ENCODE measurements around the gene RPL13A.

Gene RPL13A

GRCh38 chr19:49506575-49507105 lies 19.2 kb downstream of the RPL13A start:
- Mint-ChIP-seq H3K4me3 (no peak overlapping the region), H3K27me3 (no peaks in the 10 kb centered on the region), H3K4me1 (peaks cover 37% of the 10 kb centered on the region), H3K27ac (peak overlapping the region in 1 of 2 donors; percentile 71), H3K9me3 (no peaks in the 10 kb centered on the region)
- DNase-seq (peak; percentile 74 to 76), ATAC-seq (peak; percentile 89)

- ATAC-seq (no peak), DNase-seq (no peak)
- Mint-ChIP-seq H3K27me3 (no peaks in the 10 kb centered on the region), H3K9me3 (no peaks in the 10 kb centered on the region), H3K4me3 (no peak overlapping the region), H3K4me1 (peaks cover 35% of the 10 kb centered on the region), H3K27ac (no peak overlapping the region)
Observed at GRCh38 chr19:49507803-49508494, 20.5 kb downstream of the RPL13A start.

GRCh38 chr19:49512970-49513745 lies 25.8 kb downstream of the RPL13A start:
- no peak for DNase-seq

GRCh38 chr19:49513746-49514118 lies 26.3 kb downstream of the RPL13A start:
- DNase-seq (no peak), ATAC-seq (peak; percentile 39)
- no peaks in the 10 kb centered on the region for H3K27me3 Mint-ChIP-seq
- peak overlapping the region; percentile 91 to 97 for H3K4me3 Mint-ChIP-seq
- peak overlapping the region; percentile 66 to 95 for H3K27ac Mint-ChIP-seq
- no peaks in the 10 kb centered on the region for H3K9me3 Mint-ChIP-seq
- H3K4me1 Mint-ChIP-seq = peaks cover 44% of the 10 kb centered on the region

More at GRCh38 chr19:49512970-49513745, 25.8 kb downstream of the RPL13A start:
- Mint-ChIP-seq H3K4me1 (peaks cover 44% of the 10 kb centered on the region), H3K27me3 (no peaks in the 10 kb centered on the region), H3K27ac (peak overlapping the region; percentile 24 to 95), H3K4me3 (peak overlapping the region; percentile 91 to 97), H3K9me3 (no peaks in the 10 kb centered on the region)
- ATAC-seq = peak; percentile 79

- Mint-ChIP-seq H3K27ac (peak overlapping the region in 1 of 2 donors; percentile 66), H3K27me3 (no peaks in the 10 kb centered on the region), H3K9me3 (no peaks in the 10 kb centered on the region), H3K4me1 (peaks cover 44% of the 10 kb centered on the region), H3K4me3 (peak overlapping the region; percentile 91 to 97)
- no peak for DNase-seq
- ATAC-seq = no peak
Observed at GRCh38 chr19:49514151-49514550, 26.7 kb downstream of the RPL13A start.

GRCh38 chr19:49515767-49516166 lies 28.4 kb downstream of the RPL13A start:
- Mint-ChIP-seq H3K4me3 (no peak overlapping the region), H3K9me3 (no peaks in the 10 kb centered on the region), H3K4me1 (peaks cover 44% of the 10 kb centered on the region), H3K27me3 (no peaks in the 10 kb centered on the region), H3K27ac (peak overlapping the region in 1 of 2 donors; percentile 1)
- no peak for DNase-seq
- no peak for ATAC-seq

GRCh38 chr19:49518033-49518432 lies 30.6 kb downstream of the RPL13A start:
- DNase-seq = no peak
- H3K4me3 Mint-ChIP-seq = no peak overlapping the region
- H3K4me1 Mint-ChIP-seq = peaks cover 26% of the 10 kb centered on the region
- no peaks in the 10 kb centered on the region for H3K27me3 Mint-ChIP-seq
- H3K27ac Mint-ChIP-seq = no peak overlapping the region
- H3K9me3 Mint-ChIP-seq = no peaks in the 10 kb centered on the region
- no peak for ATAC-seq

GRCh38 chr19:49520705-49521319 lies 33.4 kb downstream of the RPL13A start:
- peak overlapping the region in 1 of 2 donors; percentile 27 for H3K27ac Mint-ChIP-seq
- H3K9me3 Mint-ChIP-seq = no peaks in the 10 kb centered on the region
- ATAC-seq (no peak), DNase-seq (no peak)
- no peaks in the 10 kb centered on the region for H3K27me3 Mint-ChIP-seq
- H3K4me1 Mint-ChIP-seq = peaks cover 3% of the 10 kb centered on the region
- no peak overlapping the region for H3K4me3 Mint-ChIP-seq

GRCh38 chr19:49524812-49525455 lies 37.5 kb downstream of the RPL13A start:
- ATAC-seq (no peak), DNase-seq (no peak)
- Mint-ChIP-seq H3K27ac (no peak overlapping the region), H3K27me3 (no peaks in the 10 kb centered on the region), H3K9me3 (no peaks in the 10 kb centered on the region), H3K4me1 (peaks cover 17% of the 10 kb centered on the region), H3K4me3 (no peak overlapping the region)

GRCh38 chr19:49528211-49528771 lies 40.9 kb downstream of the RPL13A start:
- no peak for DNase-seq
- Mint-ChIP-seq H3K4me3 (peak overlapping the region; percentile 81 to 91), H3K9me3 (no peaks in the 10 kb centered on the region), H3K27me3 (no peaks in the 10 kb centered on the region), H3K4me1 (peaks cover 26% of the 10 kb centered on the region), H3K27ac (no peak overlapping the region)
- no peak for ATAC-seq

GRCh38 chr19:49530708-49531107 lies 43.3 kb downstream of the RPL13A start:
- H3K9me3 Mint-ChIP-seq = no peaks in the 10 kb centered on the region
- no peak overlapping the region for H3K27ac Mint-ChIP-seq
- no peaks in the 10 kb centered on the region for H3K27me3 Mint-ChIP-seq
- ATAC-seq = no peak
- peaks cover 45% of the 10 kb centered on the region for H3K4me1 Mint-ChIP-seq
- H3K4me3 Mint-ChIP-seq = no peak overlapping the region
- DNase-seq = no peak

- Mint-ChIP-seq H3K4me3 (peak overlapping the region; percentile 75 to 91), H3K27me3 (no peaks in the 10 kb centered on the region), H3K4me1 (peaks cover 28% of the 10 kb centered on the region), H3K9me3 (no peaks in the 10 kb centered on the region), H3K27ac (no peak overlapping the region)
- ATAC-seq (peak; percentile 90), DNase-seq (peak; percentile 77 to 84)
Observed at GRCh38 chr19:49533551-49534488, 46.4 kb downstream of the RPL13A start.

- Mint-ChIP-seq H3K27me3 (no peaks in the 10 kb centered on the region), H3K4me1 (peaks cover 28% of the 10 kb centered on the region), H3K9me3 (no peaks in the 10 kb centered on the region), H3K27ac (peak overlapping the region in 1 of 2 donors; percentile 28), H3K4me3 (peak overlapping the region; percentile 75 to 91)
- no peak for DNase-seq
- ATAC-seq = peak; percentile 16
Observed at GRCh38 chr19:49534632-49535385, 47.4 kb downstream of the RPL13A start.
